ENCODE measurements around the gene KCNS1. TPM values are rescaled to one million over a fixed set of nuclear protein-coding genes. Genes with fewer than 3 reads are reported as not detected.
A peak's percentile ranks its signal among the peaks of the same experiment; 100 is the strongest.

Gene KCNS1
- total RNA-seq, 1 experiment from 2014 or later, result not detected

- Histone ChIP-seq H3K27me3 (ENCODE audit: low read length) (no peaks in the 10 kb centered on the region), H2AFZ (ENCODE audit: low read length) (peak overlapping the region; percentile 39; the same call in 1 of the 2 replicates), H3F3A (ENCODE audit: low read length, unreplicated experiment) (no peaks in the 10 kb centered on the region), H3K4me1 (ENCODE audit: insufficient read depth, low read length) (peaks cover 10% of the 10 kb centered on the region), H3K9ac (ENCODE audit: low read length) (no peak overlapping the region), H3K27ac (ENCODE audit: low read length) (peak overlapping the region; percentile 24), H3K4me2 (ENCODE audit: low read length) (peak overlapping the region; percentile 34), H3K9me2 (replicated peaks; ENCODE audit: low read length) (no peaks in the 10 kb centered on the region), H3K79me2 (ENCODE audit: low read length) (no peaks in the 10 kb centered on the region), H3K4me3 (ENCODE audit: low read length) (no peak overlapping the region), H3K9me3 (ENCODE audit: low read length) (no peaks in the 10 kb centered on the region), H3K36me3 (ENCODE audit: low read depth, low read length) (no peaks in the 10 kb centered on the region), H4K20me1 (ENCODE audit: low read length) (no peaks in the 10 kb centered on the region)
- ATAC-seq (peak; percentile 19), DNase-seq (peak; percentile 19)
- TF ChIP-seq CTCF (conservative IDR thresholded peaks at IDR 0.05; ENCODE audit: low read depth, low read length) (no peak), EZH2 (IDR thresholded peaks at IDR 0.05; ENCODE audit: low read length, unreplicated experiment) (no peak), EZH2phosphoT487 (IDR thresholded peaks at IDR 0.05; ENCODE audit: borderline replicate concordance, low read length) (no peak)
- CTCF ChIA-PET, result interaction anchor here (0.6 to 1.5 kb wide), 6 partner anchors 8 to 185 kb away, joined by 3 to 12 read pairs (median 4); no protein-coding TSS in a partner anchor
- POLR2A ChIA-PET (ENCODE audit: unreplicated experiment), result interaction anchor here (0.6 kb wide), 1 partner anchor 71 kb away, joined by 3 read pairs; no protein-coding TSS in a partner anchor
- intact Hi-C loops (cut with micrococcal nuclease), result no loop called here
- BruUV-seq (replicated peaks), result no TSS peak
Measured at GRCh38 chr20:45105317-45105716, 4.4 kb upstream of the KCNS1 start.

- Histone ChIP-seq H3K4me1 (ENCODE audit: insufficient read depth, low read length) (peaks cover 10% of the 10 kb centered on the region), H3K9ac (ENCODE audit: low read length) (no peak overlapping the region), H4K20me1 (ENCODE audit: low read length) (no peaks in the 10 kb centered on the region), H3K27me3 (ENCODE audit: low read length) (no peaks in the 10 kb centered on the region), H3K27ac (ENCODE audit: low read length) (peak overlapping the region; percentile 24), H3K4me3 (ENCODE audit: low read length) (no peak overlapping the region), H2AFZ (ENCODE audit: low read length) (peak overlapping the region; percentile 39), H3K9me2 (replicated peaks; ENCODE audit: low read length) (no peaks in the 10 kb centered on the region), H3K9me3 (ENCODE audit: low read length) (no peaks in the 10 kb centered on the region), H3K79me2 (ENCODE audit: low read length) (no peaks in the 10 kb centered on the region), H3K4me2 (ENCODE audit: low read length) (peak overlapping the region; percentile 34), H3K36me3 (ENCODE audit: low read depth, low read length) (no peaks in the 10 kb centered on the region), H3F3A (ENCODE audit: low read length, unreplicated experiment) (no peaks in the 10 kb centered on the region)
- DNase-seq (peak; percentile 92), ATAC-seq (peak; percentile 99)
- CTCF ChIA-PET, result interaction anchor here (0.6 to 1.5 kb wide), 8 partner anchors 8 to 207 kb away, joined by 3 to 12 read pairs (median 4); no protein-coding TSS in a partner anchor
- intact Hi-C loops (cut with micrococcal nuclease), result no loop called here
- no peak for TF ChIP-seq EZH2 (IDR thresholded peaks at IDR 0.05; ENCODE audit: low read length, unreplicated experiment)
- no peak for TF ChIP-seq EZH2phosphoT487 (IDR thresholded peaks at IDR 0.05; ENCODE audit: borderline replicate concordance, low read length)
- no peak for TF ChIP-seq CTCF (conservative IDR thresholded peaks at IDR 0.05; ENCODE audit: low read depth, low read length)
- POLR2A ChIA-PET (ENCODE audit: unreplicated experiment), result interaction anchor here (0.6 kb wide), 1 partner anchor 70 kb away, joined by 3 read pairs; no protein-coding TSS in a partner anchor
- BruUV-seq (replicated peaks), result no TSS peak
Measured at GRCh38 chr20:45104786-45105185, 3.9 kb upstream of the KCNS1 start.

- BruUV-seq (replicated peaks), result no TSS peak
- H3K4me2 ChIP-seq (ENCODE audit: low read length), result no peak overlapping the region
- no peak overlapping the region for H3K9ac ChIP-seq (ENCODE audit: low read length)
- ChIA-PET POLR2A (ENCODE audit: unreplicated experiment) (interaction anchor here (0.6 kb wide), 1 partner anchor 163 kb away, joined by 3 read pairs; no protein-coding TSS in a partner anchor), CTCF (no interaction called here)
- no peak for TF ChIP-seq CTCF (conservative IDR thresholded peaks at IDR 0.05; ENCODE audit: low read depth, low read length)
- intact Hi-C loops (cut with micrococcal nuclease), result no loop called here
- H3K27ac ChIP-seq (ENCODE audit: low read length), result no peak overlapping the region
- H3K4me1 ChIP-seq (ENCODE audit: insufficient read depth, low read length), result peaks cover 10% of the 10 kb centered on the region
- H2AFZ ChIP-seq (ENCODE audit: low read length), result no peak overlapping the region
- H3K4me3 ChIP-seq (ENCODE audit: low read length), result no peak overlapping the region
- H3F3A ChIP-seq (ENCODE audit: low read length, unreplicated experiment), result no peaks in the 10 kb centered on the region
- H3K9me3 ChIP-seq (ENCODE audit: low read length), result no peaks in the 10 kb centered on the region
- H3K27me3 ChIP-seq (ENCODE audit: low read length), result no peaks in the 10 kb centered on the region
- DNase-seq (no peak), ATAC-seq (no peak)
- no peaks in the 10 kb centered on the region for H3K79me2 ChIP-seq (ENCODE audit: low read length)
- no peaks in the 10 kb centered on the region for H3K9me2 ChIP-seq (replicated peaks; ENCODE audit: low read length)
- no peaks in the 10 kb centered on the region for H3K36me3 ChIP-seq (ENCODE audit: low read depth, low read length)
- H4K20me1 ChIP-seq (ENCODE audit: low read length), result no peaks in the 10 kb centered on the region
Measured at GRCh38 chr20:45103072-45103471, 2.1 kb upstream of the KCNS1 start.
